K562 (cell line): Measurements from ENCODE around the gene AKAP13. TPM values are rescaled to one million over a fixed set of nuclear protein-coding genes. Genes with fewer than 3 reads are reported as not detected.

ENCODE experiments used
- PRDM10 ChIP-seq: fragments of 450-650 bp; IDR thresholded peaks from 2 replicates; pipeline ENCODE4 v1.6.1; 2018; ENCODE audit not compliant: partially characterized antibody
- RCOR1 ChIP-seq, 2 experiments: IDR thresholded peaks; 2 replicates each; pipeline ENCODE4 v1.6.1; 2012; ENCODE audit warnings: low read depth in 2 of 2, low read length in 2 of 2, borderline replicate concordance in 1 of 2, improper control_type of control experiment in 1 of 2
- ZNF384 ChIP-seq: IDR thresholded peaks from 2 replicates; pipeline ENCODE4 v1.6.1; 2012; ENCODE audit warnings: low read depth, low read length, improper control_type of control experiment
- polyA plus RNA-seq, 8 experiments: library from polyadenylated mRNA; depleted of rRNA in 4 of 8; stranded (reverse) in 5 of 8; unstranded in 3 of 8; fragments of >200 nt; fragmentation: Nextera tagmentation in 2 of 8; fragmentation: Illumina TruSeq in 1 of 8; extraction: Ambion mirVana in 2 of 8; extraction: Trizol in 1 of 8; gene quantifications; 2 replicates each; pipeline versions ENCODE4 v1.2.1 to v1.2.3, GENCODE V29; 2011 to 2014; ENCODE audit warnings: inconsistent platforms in 1 of 8, missing spikeins in 1 of 8
- total RNA-seq, 7 experiments: library from RNA; depleted of rRNA in 6 of 7; stranded (reverse); fragments of >200 nt in 6 of 7; fragmentation: Illumina TruSeq in 2 of 7; extraction: Trizol in 2 of 7; gene quantifications; 2 replicates each; pipeline versions ENCODE4 v1.2.1 to v1.2.3, GENCODE V29; 2011 to 2021; ENCODE audit warnings: low replicate concordance in 1 of 7

The AKAP13 gene
- total and polyA plus RNA-seq, 9 of the 15 experiments (the other 6 are each of a cell fraction or from before 2014, with no cell fraction given) = 0.03 to 1.7 (median 0.42) TPM

GRCh38 chr15:85793641-85794597 lies 413.5 kb downstream of the AKAP13 start (continued):
- no peak for TF ChIP-seq PRDM10
- TF ChIP-seq RCOR1 (IDR thresholded peaks at IDR 0.05; ENCODE audit: borderline replicate concordance in 1 of 2, low read depth in 2 of 2, low read length in 2 of 2) = no peak
- no peak for TF ChIP-seq ZNF384
